Measurements from ENCODE around the gene CUTC.
"Not testable (repeated sequence)": the region's sequence is repeated elsewhere in the genome, so short reads cannot be mapped to it uniquely, and the experiment has no call there.

The CUTC gene

GRCh38 chr10:99732033-99732842, at the start of gene CUTC, which contains the start of gene COX15:
Gene CUTC, plus strand, starts transcription at chr10:99732234. Its CDS starts 115 bp downstream, at chr10:99732349.
Gene COX15, minus strand, starts transcription at chr10:99732127. Its CDS starts 78 bp downstream, at chr10:99732049.
- DNase-seq (ENCODE audit: low read depth in 2 of 2, low spot score in 1 of 2): peak; percentile 83 to 90

DNA sequence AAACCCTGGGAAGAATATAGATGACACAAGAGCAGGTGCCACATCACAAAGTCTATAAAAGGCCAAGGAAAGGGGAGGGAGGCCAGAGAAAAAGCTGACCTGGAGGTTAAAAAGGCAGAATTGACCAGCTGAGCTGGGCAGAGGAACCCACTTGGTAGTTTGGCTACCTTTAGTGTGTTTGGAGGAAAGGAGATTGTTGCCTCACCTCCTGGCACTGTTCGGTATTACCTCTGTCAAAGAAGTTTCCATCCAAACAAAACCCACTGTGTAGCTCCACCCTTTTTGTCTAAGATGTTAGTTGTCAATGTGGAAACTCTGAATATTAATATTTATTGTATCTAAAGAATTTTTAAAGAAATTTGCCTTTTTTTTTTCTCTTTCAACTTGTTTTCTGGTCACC, 49.3 kb upstream of the CUTC start:
- no peak for DNase-seq (ENCODE audit: low read depth in 2 of 2, low spot score in 1 of 2)

GRCh38 chr10:99685597-99685967, 46.5 kb upstream of the CUTC start:
- DNase-seq (ENCODE audit: low read depth in 2 of 2, low spot score in 1 of 2): no peak

DNA sequence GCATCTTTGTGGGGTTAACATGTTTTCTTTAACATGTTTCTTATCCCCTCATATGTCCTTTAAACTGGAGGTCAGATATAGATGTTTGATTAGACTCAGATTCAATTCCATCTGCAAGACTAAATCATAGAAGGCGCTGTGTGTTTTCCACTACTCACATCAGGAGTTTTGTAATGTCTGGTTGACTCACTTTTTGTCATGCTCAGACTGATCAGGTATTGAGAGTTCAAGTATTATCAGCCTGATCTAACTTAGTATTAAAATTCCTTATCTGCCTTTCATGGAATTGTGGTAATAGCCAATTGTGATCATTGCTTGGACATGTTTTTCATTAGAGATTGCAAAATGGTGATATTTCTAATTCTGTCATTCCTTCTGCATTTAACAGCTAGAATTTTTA, 42.6 kb upstream of the CUTC start:
- DNase-seq (ENCODE audit: low read depth in 2 of 2, low spot score in 1 of 2): no peak

DNA sequence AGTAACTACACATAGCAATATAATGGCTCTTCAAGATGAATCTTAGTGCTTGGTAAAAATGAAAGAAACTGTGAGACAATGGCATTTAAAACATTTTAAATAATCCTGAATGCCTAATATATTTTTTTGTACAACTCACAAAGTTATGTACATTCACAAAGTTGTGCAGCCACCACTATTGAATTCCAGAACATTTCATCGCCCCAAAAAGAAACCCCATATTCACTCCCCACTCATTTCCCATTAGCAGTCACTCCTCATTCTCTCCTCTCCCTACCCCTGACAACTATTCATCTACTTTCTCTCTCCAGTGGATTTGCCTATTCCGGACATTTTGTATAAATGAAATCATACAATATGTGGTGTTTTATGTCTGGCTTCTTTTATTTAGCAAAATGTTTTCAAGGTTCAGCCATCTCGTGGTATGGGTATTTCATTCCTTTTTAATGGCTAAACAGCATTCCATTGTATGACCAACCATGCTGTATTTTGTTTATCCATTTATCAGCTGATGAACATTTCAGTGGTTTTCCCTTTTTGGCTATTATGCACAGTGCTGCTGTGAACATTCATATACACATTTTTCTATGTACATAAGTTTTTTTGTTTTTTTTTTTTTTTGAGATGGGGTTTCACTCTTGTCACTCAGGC, 38.0 kb upstream of the CUTC start:
- DNase-seq (ENCODE audit: low read depth in 2 of 2, low spot score in 1 of 2): no peak

- no peak for DNase-seq (ENCODE audit: low read depth in 2 of 2, low spot score in 1 of 2)
Measured at GRCh38 chr10:99695761-99696160, 36.3 kb upstream of the CUTC start.

DNA sequence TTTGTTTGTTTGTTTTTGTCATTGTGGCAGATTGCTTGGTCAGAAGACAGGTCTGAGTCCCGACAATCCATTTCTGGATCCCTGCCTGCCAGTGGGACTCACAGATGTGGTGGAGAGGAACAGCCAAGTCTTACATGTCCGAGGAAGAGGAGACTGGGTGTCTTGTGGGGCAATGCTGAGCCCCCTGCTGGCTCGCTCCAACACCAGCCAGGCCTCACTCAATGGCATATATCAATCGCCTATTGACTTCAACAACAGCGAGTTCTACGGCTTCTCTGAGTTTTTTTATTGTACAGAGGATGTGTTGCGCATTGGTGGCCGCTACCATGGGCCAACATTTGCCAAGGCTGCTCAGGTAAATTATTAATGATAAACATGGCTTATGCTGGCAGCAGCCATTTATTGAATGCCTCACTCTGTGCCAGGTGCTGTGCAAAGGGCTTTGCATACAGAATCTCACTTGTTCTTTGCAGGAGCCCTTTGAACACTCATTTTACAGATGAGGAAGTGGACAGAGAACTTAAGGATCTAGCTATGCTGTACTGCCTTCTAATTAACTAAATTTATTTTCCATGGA, 33.4 kb upstream of the CUTC start:
- no peak for DNase-seq (ENCODE audit: low read depth in 2 of 2, low spot score in 1 of 2)

DNA sequence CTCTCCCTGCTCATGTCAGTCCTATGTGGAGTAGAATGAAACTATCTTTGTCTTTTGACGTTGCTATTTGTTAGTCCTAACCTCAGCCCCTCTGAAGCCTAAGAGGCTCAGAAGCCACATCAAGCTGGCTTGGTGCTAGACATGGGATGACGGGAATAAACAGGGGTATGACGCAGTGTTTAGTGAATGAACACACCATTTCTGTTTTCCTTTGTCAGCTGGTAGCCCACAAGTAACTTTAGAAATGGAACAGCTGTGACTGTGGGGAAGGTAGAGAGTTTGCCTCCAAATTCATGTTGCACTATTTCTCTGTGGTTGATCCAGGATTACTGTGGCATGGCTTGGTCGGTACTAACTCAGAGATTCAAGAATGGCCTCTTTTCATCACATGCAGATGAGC, 31.4 kb upstream of the CUTC start:
- no peak for DNase-seq (ENCODE audit: low read depth in 2 of 2, low spot score in 1 of 2)

DNA sequence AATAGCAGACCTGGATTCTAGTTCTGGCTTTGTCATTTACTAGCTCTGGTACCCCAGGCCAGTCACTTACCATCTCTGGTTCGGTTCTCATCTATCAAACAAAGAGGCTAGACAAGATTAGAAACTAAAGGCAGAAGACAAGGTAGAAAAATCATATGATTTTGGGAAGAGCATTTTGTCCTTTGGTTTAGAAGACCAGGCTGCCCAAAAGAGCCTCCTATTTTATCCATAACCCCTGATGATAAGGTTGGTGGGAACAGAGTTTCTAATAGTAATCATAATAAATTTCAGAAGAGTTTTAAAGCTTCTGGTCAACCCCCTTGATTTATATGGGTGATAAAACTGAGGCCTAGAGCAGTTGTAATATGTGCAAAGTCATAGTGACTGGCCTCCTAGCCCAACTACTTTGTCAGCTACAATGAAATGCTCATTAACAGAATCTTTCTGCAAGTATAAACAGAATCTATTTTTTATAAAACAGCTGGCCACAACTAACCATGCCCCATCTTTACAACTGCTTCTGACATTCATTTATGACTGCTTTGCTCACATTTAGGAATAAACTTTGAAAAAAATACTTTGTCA, 23.5 kb upstream of the CUTC start:
- DNase-seq (ENCODE audit: low read depth in 2 of 2, low spot score in 1 of 2): no peak

DNA sequence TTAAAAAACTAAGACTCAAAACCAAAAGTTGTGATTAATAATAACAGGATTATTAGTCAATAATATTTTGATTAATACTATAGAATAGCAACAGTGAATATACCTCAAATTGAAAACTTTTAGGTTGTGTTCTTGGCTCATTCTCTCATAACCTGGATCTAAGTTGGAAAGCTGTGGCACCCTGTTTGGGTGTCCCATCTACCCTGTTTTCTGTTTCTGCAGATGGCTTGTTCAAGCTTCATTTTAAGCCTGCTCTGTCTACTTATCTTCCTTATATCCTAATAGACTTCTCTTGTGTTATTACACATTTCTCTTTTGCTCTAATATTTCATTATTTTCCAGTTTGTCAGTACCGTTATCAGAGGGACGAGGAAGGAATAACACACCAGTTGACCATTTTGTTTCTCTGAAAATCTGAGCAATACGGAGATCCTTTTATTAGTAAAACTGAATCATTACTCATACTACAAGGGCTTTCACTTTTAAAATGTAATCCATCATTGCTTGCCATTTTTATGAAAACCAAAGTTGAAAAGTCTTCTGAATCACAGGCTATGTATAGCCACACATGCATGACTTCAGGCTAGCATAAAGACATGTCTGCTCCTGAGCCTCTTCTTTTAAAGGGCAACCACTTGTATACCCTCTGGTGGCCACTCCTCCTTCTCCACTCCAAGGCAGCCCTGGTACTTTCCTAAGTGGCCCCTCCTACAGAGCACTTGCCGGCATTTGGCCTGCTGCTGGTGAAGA, 22.4 kb upstream of the CUTC start:
- no peak for DNase-seq (ENCODE audit: low read depth in 2 of 2, low spot score in 1 of 2)

DNA sequence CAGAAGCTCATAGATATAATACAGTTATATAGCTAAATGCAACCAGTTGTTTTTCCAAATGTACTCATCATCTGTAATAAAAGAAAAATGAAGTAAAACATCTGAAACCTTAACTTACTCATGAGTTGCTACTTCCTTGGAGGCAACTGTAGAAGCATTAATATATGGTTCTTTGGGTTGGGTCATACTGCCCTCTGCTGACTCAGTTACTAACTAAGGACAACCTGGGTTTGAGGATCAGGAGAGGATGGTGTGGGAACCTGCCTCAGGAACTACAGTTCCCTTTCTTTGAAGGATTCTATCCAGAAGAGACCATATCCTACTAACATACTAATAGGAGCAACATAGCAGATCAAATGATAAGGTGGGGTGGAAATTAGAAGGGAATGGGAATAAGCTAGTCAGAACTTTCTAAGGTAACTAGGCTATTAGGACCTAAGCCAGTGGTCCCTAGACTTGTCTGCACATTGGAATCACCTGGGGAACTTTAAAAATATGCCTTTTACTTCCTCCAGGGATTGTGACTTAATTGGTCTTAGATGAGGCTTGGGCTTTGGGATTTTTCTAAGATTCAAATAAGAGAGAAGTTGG, 20.8 kb upstream of the CUTC start:
- no peak for DNase-seq (ENCODE audit: low read depth in 2 of 2, low spot score in 1 of 2)

GRCh38 chr10:99714446-99714845, 17.6 kb upstream of the CUTC start:
- no peak for DNase-seq (ENCODE audit: low read depth in 2 of 2, low spot score in 1 of 2)

DNA sequence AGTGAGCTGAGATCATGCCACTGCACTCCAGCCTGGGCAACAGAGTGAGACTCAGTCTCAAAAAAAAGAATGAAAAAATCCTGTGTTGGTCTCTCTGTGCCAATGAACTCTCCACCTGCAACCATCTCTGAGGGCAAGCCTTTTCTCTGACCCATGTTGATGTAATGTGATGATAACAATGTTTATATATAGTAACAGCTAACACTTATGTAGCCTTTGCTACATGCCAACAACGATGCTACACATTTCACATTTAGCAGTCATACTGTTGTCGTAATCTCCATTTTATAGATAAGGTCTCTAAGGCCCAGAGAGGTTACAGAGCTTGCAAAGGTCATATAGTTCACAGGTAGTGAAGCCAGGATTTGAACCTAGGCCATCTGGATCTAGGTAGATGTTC, 11.6 kb upstream of the CUTC start:
- DNase-seq (ENCODE audit: low read depth in 2 of 2, low spot score in 1 of 2): no peak

DNA sequence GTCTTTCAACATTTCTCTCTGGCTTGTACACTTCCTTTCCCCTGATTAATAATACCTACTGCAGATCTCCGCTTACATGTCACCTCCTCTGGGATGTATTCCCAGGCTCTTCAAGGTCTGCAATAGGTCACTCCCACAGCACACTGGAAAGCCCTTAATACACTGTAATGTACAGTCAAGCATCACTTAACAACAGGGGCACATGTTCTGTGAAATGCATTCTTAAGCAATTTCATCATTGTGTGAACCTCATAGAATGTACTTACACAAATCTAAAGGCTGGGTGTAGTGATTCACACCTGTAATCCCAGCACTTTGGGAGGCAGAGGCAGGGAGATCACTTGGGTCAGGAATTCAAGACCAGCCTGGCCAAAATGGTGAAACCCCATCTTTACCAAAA, 2.0 kb upstream of the CUTC start:
- DNase-seq (ENCODE audit: low read depth in 2 of 2, low spot score in 1 of 2): no peak

- DNase-seq (ENCODE audit: low read depth in 2 of 2, low spot score in 1 of 2): no peak
Measured at GRCh38 chr10:99731306-99732032, 565 bp upstream of the CUTC start.

- DNase-seq (ENCODE audit: low read depth in 2 of 2, low spot score in 1 of 2): no peak
Measured at GRCh38 chr10:99733366-99733765, 1.3 kb downstream of the CUTC start.

GRCh38 chr10:99734111-99734510, 2.1 kb downstream of the CUTC start:
- not testable (repeated sequence) for DNase-seq (ENCODE audit: low read depth in 2 of 2, low spot score in 1 of 2)

DNA sequence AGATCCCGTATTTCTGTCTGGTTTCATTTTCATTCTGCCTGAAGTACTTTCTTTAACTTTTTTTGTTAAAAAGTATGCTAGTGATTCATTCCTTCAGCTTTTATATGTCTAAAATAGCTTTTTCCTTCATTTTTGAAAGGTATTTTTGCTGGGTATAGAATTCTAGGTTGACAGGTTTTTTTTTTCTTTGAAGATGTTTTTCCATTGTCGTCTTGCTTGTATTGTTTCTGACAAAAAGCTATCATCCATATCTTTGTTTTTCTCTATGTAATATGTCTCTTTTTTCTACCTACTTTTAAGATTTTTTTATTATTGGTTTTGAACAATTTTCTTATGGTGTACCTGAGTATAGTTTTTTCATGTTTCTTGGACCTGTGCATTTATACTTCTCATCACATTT, 8.2 kb downstream of the CUTC start:
- no peak for DNase-seq (ENCODE audit: low read depth in 2 of 2, low spot score in 1 of 2)

DNA sequence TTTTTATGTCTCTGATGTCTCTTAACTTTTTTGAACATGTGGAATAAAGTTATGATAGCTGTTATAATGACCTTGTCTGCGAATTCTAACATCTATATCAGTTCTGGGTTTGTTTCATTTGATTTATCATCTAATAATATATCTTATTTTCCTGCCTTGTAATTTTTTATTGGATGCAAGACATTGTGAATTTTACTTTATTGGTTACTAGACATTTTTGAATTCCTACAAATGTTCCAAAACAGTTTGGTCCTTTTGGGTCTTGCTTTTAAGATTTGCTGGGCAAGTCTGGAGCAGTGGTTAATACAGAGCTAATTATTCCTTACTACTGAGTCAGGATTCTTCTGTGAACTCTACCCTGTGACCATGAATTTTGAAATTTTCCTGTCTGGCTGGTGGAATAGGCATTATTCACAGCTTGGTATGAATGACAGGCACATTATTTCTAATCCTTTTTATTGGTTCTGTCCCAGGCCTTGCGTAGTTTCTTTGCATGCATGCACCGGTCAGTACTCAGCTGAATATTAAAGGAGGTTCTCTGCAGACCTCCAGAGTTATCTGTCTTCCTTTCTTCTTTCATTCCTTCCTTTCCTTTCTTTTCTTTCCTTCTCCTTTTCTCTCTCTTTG, 9.0 kb downstream of the CUTC start:
- DNase-seq (ENCODE audit: low read depth in 2 of 2, low spot score in 1 of 2): no peak

GRCh38 chr10:99742254-99742653, 10.2 kb downstream of the CUTC start:
- no peak for DNase-seq (ENCODE audit: low read depth in 2 of 2, low spot score in 1 of 2)

Data from stimulated activated CD8-positive, alpha-beta memory T cell treated with anti-CD3 and anti-CD28 coated beads, Interleukin-4, amount 100 ng/mL, for 4 hours (primary cell).